Endothelial cell of umbilical vein (primary cell): ENCODE results near the gene SWSAP1. TPM values are rescaled to one million over a fixed set of nuclear protein-coding genes. Genes with fewer than 3 reads are reported as not detected.

Source experiments
- BruUV-seq: library from RNA; stranded (reverse); fragments of 400-500 nt; replicated peaks from 2 replicates; lab custom pipeline; 2021; lab: Mats Ljungman, UMichigan
- CTCF ChIA-PET: fragments of 300-600, 350-600 bp; sonication (Branson Sonifier 250); formaldehyde crosslinking; loops from one replicate; lab custom pipeline; 2021; ENCODE audit warnings: antibody characterized with exemption, inconsistent platforms; lab: Charles Lee
- POLR2A ChIA-PET: fragments of 300-600, 350-600 bp; sonication (Branson Sonifier 250); formaldehyde crosslinking; loops from one replicate; lab custom pipeline; 2021; ENCODE audit warnings: antibody characterized with exemption, inconsistent platforms; lab: Charles Lee
- DNase-seq: peaks from one replicate; pipeline ENCODE4 v3.0.0-alpha.2; 2011; ENCODE audit warnings: low read depth, low spot score
- FAIRE-seq: peaks from 2 replicates; lab custom pipeline; 2011; peaks lifted over from hg19 to GRCh38; lab: Jason Lieb, UNC
- H2AFZ ChIP-seq: 2 replicates; pipeline ENCODE4 v1.6.0; 2012; ENCODE audit warnings: low read depth, low read length, control low read depth, inconsistent platforms
- H3K27ac ChIP-seq: 2 replicates; pipeline ENCODE4 v1.5.1; 2011; ENCODE audit warnings: low read depth, mild to moderate bottlenecking, control low read depth, low read length, moderate library complexity; ENCODE audit not compliant: insufficient read depth
- H3K27me3 ChIP-seq, 2 experiments: 2 replicates each; pipeline versions ENCODE4 v1.6.0 to v1.6.1; 2011; ENCODE audit warnings: low read length in 2 of 2, mixed read lengths in 1 of 2; ENCODE audit not compliant: control insufficient read depth in 2 of 2, insufficient read depth in 2 of 2
- H3K36me3 ChIP-seq, 2 experiments: 2 replicates in 1 of 2; 3 replicates in 1 of 2; pipeline ENCODE4 v1.5.1; 2011; ENCODE audit warnings: low read length in 2 of 2, mild to moderate bottlenecking in 1 of 2, moderate library complexity in 1 of 2; ENCODE audit not compliant: control insufficient read depth in 2 of 2, insufficient read depth in 2 of 2; ENCODE audit errors: extremely low read depth in 1 of 2
- H3K4me1 ChIP-seq: 3 replicates; pipeline ENCODE4 v1.5.1; 2011; ENCODE audit warnings: mild to moderate bottlenecking, low read length; ENCODE audit not compliant: control insufficient read depth, insufficient read depth; ENCODE audit errors: extremely low read depth
- H3K4me2 ChIP-seq: 2 replicates; pipeline ENCODE4 v1.6.1; 2011; ENCODE audit warnings: low read length, control low read depth, mixed read lengths; ENCODE audit not compliant: insufficient read depth
- H3K4me3 ChIP-seq, 3 experiments: fragments of 200-600 bp in 1 of 3; sonication (generic), shearing (Covaris generic) in 1 of 3; replicated peaks in 1 of 3; 2 replicates each; pipeline ENCODE4 v1.5.1; 2011 to 2016; ENCODE audit warnings: control low read depth in 3 of 3, low read length in 3 of 3, mild to moderate bottlenecking in 2 of 3, inconsistent platforms in 1 of 3, low read depth in 1 of 3, moderate library complexity in 1 of 3; ENCODE audit not compliant: insufficient read depth in 1 of 3
- H3K79me2 ChIP-seq: 2 replicates; pipeline ENCODE4 v1.6.0; 2012; ENCODE audit warnings: low read length, inconsistent platforms; ENCODE audit not compliant: control insufficient read depth, insufficient read depth
- H3K9ac ChIP-seq: replicated peaks from 2 replicates; pipeline ENCODE3; 2011; ENCODE audit warnings: low read length, control low read depth; ENCODE audit not compliant: insufficient read depth; ENCODE audit errors: extremely low read depth
- H3K9me1 ChIP-seq: replicated peaks from 3 replicates; pipeline ENCODE4 v1.6.0; 2011; ENCODE audit warnings: mild to moderate bottlenecking, low read length; ENCODE audit not compliant: control insufficient read depth, insufficient read depth; ENCODE audit errors: extremely low read depth
- H3K9me3 ChIP-seq: replicated peaks from 2 replicates; pipeline ENCODE4 v1.5.1; 2012; ENCODE audit warnings: low read length, inconsistent platforms; ENCODE audit not compliant: control insufficient read depth, insufficient read depth
- H4K20me1 ChIP-seq: replicated peaks from 2 replicates; pipeline ENCODE3; 2011; ENCODE audit warnings: mild to moderate bottlenecking, low read length; ENCODE audit not compliant: control insufficient read depth, insufficient read depth; ENCODE audit errors: extremely low read depth
- CTCF ChIP-seq, 2 donors: IDR thresholded peaks; 1 replicate in 1 of 2; 2 replicates in 1 of 2; pipeline ENCODE4 v1.5.1; 2011; ENCODE audit warnings: low read length in 2 of 2, mild to moderate bottlenecking in 2 of 2, moderate library complexity in 2 of 2, control low read depth in 1 of 2, inconsistent platforms in 1 of 2, low read depth in 1 of 2; ENCODE audit not compliant: insufficient read depth in 1 of 2; ENCODE audit errors: extremely low read depth in 1 of 2
- EZH2 ChIP-seq: IDR thresholded peaks from 2 replicates; pipeline ENCODE4 v1.6.1; 2012; ENCODE audit warnings: borderline replicate concordance, low read depth, mild to moderate bottlenecking, moderate library complexity, low read length, inconsistent platforms; ENCODE audit not compliant: severe bottlenecking
- FOS ChIP-seq: IDR thresholded peaks from 2 replicates; pipeline ENCODE4 v1.6.1; 2011; ENCODE audit warnings: mild to moderate bottlenecking, low read length, moderate library complexity, borderline replicate concordance; ENCODE audit not compliant: insufficient read depth
- GATA2 ChIP-seq: IDR thresholded peaks from 2 replicates; pipeline ENCODE4 v1.7.0; 2011; ENCODE audit warnings: low read depth, mild to moderate bottlenecking, moderate library complexity, mixed read lengths, low read length; ENCODE audit not compliant: insufficient read length, insufficient read depth
- JUN ChIP-seq: IDR thresholded peaks from 2 replicates; pipeline ENCODE4 v1.6.1; 2011; ENCODE audit warnings: borderline replicate concordance, low read depth; ENCODE audit not compliant: insufficient read length, insufficient read depth
- MYC ChIP-seq: IDR thresholded peaks from one replicate; pipeline ENCODE4 v1.6.1; 2011; ENCODE audit warnings: mild to moderate bottlenecking, low read depth, low read length
- POLR2A ChIP-seq: IDR thresholded peaks from 2 replicates; pipeline ENCODE4 v1.6.1; 2012; ENCODE audit warnings: low read depth, mild to moderate bottlenecking, control low read depth, low read length
- POLR2AphosphoS5 ChIP-seq: IDR thresholded peaks from 2 replicates; pipeline ENCODE4 v1.6.1; 2012; ENCODE audit warnings: low read depth, mild to moderate bottlenecking, control low read depth, low read length, moderate library complexity; ENCODE audit not compliant: insufficient read depth
- dilution Hi-C: fragments of 300-500 bp; cut with MboI; formaldehyde crosslinking; loops from one replicate; pipeline ENCODE4 v1.15.0; 2019; ENCODE audit warnings: low sequenced_read_pairs; ENCODE audit not compliant: extremely low pct_ligation_motif_present
- intact Hi-C: fragments of 100-400 bp; cut with micrococcal nuclease; formaldehyde crosslinking; loops from one replicate; pipeline ENCODE4 v1.10.0; 2022
- polyA plus RNA-seq, 4 experiments: library from polyadenylated mRNA; depleted of rRNA in 3 of 4; stranded (reverse) in 3 of 4; unstranded in 1 of 4; fragments of >200 nt; gene quantifications; 2 replicates each; pipeline versions ENCODE4 v1.2.1 to v1.2.3, GENCODE V29; 2011 to 2012; ENCODE audit warnings: missing spikeins in 1 of 4
- total RNA-seq: library from RNA; stranded (reverse); gene quantifications from 2 replicates; pipeline ENCODE4 v1.2.3, GENCODE V29; 2021
- TF ChIP-seq, protein P1 (sequence below): IDR thresholded peaks from 2 replicates; pipeline ENCODE4 v1.6.1; 2011; ENCODE audit not compliant: insufficient read depth, insufficient read length

Gene SWSAP1
- total and polyA plus RNA-seq, 2 donors (not counting 3 experiments of a cell fraction or from before 2014, with no cell fraction given), result 3.7 to 4.4 TPM

DNA sequence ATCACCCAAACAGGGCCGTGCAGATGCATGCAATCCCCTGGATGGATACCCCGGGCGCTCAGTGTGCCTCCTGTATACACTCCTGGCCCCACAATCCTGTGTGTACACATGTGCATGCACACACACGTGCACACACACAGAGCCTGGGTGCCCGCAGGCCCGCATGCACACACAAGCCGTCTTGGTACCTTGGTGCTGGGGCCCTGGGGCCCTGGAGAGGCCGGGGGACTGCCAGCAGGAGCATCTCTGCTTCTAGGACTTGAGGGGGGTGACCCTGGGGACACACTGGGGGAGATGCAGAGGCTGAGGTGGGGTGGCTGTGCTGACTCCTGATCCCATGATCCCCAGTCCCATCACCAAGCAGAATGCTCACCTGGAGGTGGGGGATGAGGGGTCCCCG lies 25.2 kb downstream of the SWSAP1 start:
- no peak overlapping the region for H3K9ac ChIP-seq
- H3K79me2 ChIP-seq, result no peaks in the 10 kb centered on the region
- H3K4me2 ChIP-seq, result no peak overlapping the region
- no peaks in the 10 kb centered on the region for H3K36me3 ChIP-seq
- dilution Hi-C loops (no loop called here), intact Hi-C loops (no loop called here)
- no TSS peak for BruUV-seq
- TF ChIP-seq, protein P1, sequence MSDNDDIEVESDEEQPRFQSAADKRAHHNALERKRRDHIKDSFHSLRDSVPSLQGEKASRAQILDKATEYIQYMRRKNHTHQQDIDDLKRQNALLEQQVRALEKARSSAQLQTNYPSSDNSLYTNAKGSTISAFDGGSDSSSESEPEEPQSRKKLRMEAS, result no peak
- no peak for TF ChIP-seq POLR2A
- TF ChIP-seq POLR2AphosphoS5, result no peak
- TF ChIP-seq MYC, result no peak
- TF ChIP-seq JUN, result no peak
- TF ChIP-seq FOS, result no peak
- TF ChIP-seq EZH2, result no peak
- TF ChIP-seq CTCF (IDR thresholded peaks at IDR 0.05; ENCODE audit: extremely low read depth in 1 of 2, insufficient read depth in 1 of 2, low read depth in 1 of 2, low read length in 2 of 2), result no peak
- TF ChIP-seq GATA2, result no peak
- H3K4me1 ChIP-seq, result no peaks in the 10 kb centered on the region
- H3K9me3 ChIP-seq, result no peaks in the 10 kb centered on the region
- H2AFZ ChIP-seq, result no peak overlapping the region
- CTCF ChIA-PET, result no interaction called here
- no peak overlapping the region for H3K4me3 ChIP-seq
- H3K27ac ChIP-seq, result no peak overlapping the region
- no peaks in the 10 kb centered on the region for H3K9me1 ChIP-seq
- no peak for DNase-seq
- no peaks in the 10 kb centered on the region for H4K20me1 ChIP-seq
- FAIRE-seq, result no peak
- no peaks in the 10 kb centered on the region for H3K27me3 ChIP-seq
- POLR2A ChIA-PET, result no interaction called here
